Prostate gland (tissue), 2 donors: ENCODE results near the gene APOBEC3H.

Experiments used
- POLR2AphosphoS5 ChIP-seq: sonication (generic); formaldehyde crosslinking; IDR thresholded peaks from one replicate; pipeline ENCODE4 v1.6.1; 2017; ENCODE audit warnings: antibody characterized with exemption
- TF ChIP-seq, protein P1 (sequence below), 4 experiments: fragments of 200-600 bp in 2 of 4; fragments of 450-650 bp in 2 of 4; sonication (generic) in 2 of 4; IDR thresholded peaks; 1 replicate in 3 of 4; 2 replicates in 1 of 4; pipeline ENCODE4 v1.5.1; 2016 to 2019; ENCODE audit warnings: antibody characterized with exemption in 4 of 4, mild to moderate bottlenecking in 2 of 4, moderate library complexity in 2 of 4

DNA sequence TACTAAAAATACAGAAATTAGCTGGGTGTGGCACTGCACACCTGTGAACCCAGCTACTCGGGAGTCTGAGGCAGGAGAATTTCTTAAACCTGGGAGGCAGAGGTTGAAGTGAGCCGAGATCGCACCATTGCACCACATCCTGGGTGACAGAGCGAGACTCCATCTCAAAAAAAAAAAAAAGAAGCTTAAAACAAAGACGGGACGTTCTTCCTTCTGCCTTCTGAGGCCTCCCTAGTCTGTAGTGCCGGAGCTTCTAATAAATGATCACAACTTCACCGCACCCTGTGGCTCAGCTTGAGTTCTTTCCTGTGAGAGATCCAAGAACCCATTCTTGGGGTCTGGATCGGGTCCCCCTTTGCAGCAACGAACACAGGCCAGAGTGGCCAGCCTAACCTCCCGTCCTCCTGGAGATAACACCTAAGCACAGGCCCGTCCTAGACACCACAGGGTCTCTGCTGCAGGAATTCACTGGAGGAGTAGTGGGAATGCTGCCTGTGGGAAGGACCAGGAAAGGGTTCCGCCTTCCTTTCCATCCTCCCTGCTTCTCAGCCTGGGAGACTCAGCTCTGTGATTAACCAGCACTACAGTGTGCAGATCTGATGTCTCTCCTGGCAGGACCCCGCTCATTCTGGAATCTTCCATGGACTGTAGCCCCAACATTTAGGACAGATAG lies 2.2 kb upstream of the APOBEC3H start:
- no peak for TF ChIP-seq POLR2AphosphoS5
- TF ChIP-seq, protein P1, sequence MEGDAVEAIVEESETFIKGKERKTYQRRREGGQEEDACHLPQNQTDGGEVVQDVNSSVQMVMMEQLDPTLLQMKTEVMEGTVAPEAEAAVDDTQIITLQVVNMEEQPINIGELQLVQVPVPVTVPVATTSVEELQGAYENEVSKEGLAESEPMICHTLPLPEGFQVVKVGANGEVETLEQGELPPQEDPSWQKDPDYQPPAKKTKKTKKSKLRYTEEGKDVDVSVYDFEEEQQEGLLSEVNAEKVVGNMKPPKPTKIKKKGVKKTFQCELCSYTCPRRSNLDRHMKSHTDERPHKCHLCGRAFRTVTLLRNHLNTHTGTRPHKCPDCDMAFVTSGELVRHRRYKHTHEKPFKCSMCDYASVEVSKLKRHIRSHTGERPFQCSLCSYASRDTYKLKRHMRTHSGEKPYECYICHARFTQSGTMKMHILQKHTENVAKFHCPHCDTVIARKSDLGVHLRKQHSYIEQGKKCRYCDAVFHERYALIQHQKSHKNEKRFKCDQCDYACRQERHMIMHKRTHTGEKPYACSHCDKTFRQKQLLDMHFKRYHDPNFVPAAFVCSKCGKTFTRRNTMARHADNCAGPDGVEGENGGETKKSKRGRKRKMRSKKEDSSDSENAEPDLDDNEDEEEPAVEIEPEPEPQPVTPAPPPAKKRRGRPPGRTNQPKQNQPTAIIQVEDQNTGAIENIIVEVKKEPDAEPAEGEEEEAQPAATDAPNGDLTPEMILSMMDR (IDR thresholded peaks at IDR 0.05), result no peak
